Fibroblast of pulmonary artery (primary cell): ENCODE measurements around the gene ACSL6.
A peak's percentile ranks its signal among the peaks of the same experiment; 100 is the strongest.

Source experiments
- DNase-seq: peaks from one replicate; pipeline ENCODE4 v3.0.0-alpha.2; 2010; ENCODE audit warnings: low read depth
- H3K4me3 ChIP-seq: replicated peaks from 2 replicates; pipeline ENCODE4 v1.5.1; 2011; ENCODE audit warnings: low read depth, mild to moderate bottlenecking, control low read depth, low read length, moderate library complexity
- TF ChIP-seq, protein P1 (sequence below): IDR thresholded peaks from 2 replicates; pipeline ENCODE4 v1.5.1; 2011; ENCODE audit warnings: mild to moderate bottlenecking, control low read depth, low read length, inconsistent platforms; ENCODE audit errors: missing control alignments

Gene ACSL6

DNA sequence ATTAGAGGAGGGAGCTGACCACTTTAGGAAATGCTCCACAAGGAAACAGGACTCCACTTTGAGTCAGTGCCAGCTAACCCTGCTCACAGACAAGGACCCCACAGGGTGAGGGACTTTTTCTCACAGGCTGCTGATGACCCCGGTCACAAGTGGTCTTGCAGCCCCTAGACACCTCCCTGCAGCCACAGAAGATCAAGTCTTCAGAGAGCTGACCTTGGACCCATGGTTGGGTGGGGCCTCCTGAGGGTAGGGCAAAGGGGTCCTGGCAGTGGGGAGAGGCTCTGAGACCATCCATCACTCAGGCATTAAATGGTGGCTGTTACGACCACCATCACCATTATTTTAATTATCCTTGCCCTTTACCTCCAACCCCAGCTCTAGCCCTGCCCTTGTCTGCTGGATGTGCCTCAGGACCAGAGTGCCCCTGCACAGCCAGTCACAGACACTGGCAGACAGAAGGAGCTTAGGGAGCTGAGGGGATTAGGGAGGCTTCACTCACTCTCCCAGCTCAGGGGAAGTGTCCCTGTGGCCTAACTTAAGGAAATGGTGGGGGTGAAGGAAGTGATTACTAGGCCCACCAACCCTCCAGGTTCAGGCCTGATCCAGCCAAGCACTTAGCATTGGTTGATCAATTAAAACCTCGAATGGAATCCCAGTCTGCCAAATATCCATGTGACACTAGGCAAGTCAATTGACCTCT, 1.6 kb downstream of the ACSL6 start:
- DNase-seq = no peak
- TF ChIP-seq, protein P1, sequence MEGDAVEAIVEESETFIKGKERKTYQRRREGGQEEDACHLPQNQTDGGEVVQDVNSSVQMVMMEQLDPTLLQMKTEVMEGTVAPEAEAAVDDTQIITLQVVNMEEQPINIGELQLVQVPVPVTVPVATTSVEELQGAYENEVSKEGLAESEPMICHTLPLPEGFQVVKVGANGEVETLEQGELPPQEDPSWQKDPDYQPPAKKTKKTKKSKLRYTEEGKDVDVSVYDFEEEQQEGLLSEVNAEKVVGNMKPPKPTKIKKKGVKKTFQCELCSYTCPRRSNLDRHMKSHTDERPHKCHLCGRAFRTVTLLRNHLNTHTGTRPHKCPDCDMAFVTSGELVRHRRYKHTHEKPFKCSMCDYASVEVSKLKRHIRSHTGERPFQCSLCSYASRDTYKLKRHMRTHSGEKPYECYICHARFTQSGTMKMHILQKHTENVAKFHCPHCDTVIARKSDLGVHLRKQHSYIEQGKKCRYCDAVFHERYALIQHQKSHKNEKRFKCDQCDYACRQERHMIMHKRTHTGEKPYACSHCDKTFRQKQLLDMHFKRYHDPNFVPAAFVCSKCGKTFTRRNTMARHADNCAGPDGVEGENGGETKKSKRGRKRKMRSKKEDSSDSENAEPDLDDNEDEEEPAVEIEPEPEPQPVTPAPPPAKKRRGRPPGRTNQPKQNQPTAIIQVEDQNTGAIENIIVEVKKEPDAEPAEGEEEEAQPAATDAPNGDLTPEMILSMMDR = no peak
- no peak overlapping the region for H3K4me3 ChIP-seq

DNA sequence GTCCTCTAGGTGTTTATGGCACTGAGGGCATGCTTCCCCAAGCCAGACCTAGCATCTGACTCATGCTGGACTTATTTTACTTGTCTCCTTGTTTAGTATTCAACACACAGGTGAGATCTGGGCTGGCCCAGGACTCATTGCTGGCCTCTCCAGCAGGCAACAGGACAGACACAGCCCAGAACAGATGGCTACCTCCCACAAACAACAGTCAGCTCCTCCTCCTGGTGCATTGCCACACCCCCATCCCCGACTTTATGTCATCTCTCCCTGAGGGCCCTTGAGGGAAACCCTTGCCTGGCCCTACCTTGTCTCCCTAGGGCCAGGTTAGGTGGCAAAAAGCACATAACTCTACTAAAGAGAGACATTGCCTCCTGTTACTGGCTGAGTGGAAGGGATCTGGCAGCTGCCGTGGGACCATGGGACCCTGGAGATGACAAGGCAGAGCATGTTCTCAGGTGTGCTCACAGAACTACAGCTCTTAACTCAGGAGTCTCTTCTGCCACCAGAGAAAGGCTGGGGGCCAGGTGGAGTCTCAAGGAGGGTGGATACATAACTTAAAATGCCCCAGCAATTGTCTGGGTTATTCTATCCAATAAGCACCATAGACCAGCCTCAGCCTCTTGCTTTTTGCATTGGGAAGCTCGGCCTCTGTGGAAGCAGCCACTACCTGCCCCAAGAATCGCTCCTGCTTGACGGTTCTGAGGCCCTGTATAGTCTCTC, 2.3 kb downstream of the ACSL6 start:
- DNase-seq = no peak
- TF ChIP-seq, protein P1 = no peak
- H3K4me3 ChIP-seq = no peak overlapping the region

DNA sequence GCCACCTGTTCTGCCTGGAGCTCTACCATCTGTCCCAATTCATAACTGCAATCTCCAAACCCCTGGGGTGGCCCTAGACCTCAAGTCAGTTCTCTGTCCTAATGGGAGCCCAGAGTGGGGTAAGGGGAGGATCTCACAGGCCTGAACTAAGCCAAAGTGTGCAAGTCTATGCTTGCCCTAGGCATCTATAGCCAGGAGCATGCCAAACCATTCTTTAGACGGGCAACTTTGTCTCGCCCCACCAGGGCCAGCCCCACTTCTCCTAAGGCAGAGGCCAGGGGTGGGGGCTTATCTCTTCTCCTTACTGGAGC, 3.3 kb downstream of the ACSL6 start:
- TF ChIP-seq, protein P1 = no peak
- H3K4me3 ChIP-seq = no peak overlapping the region
- DNase-seq = no peak

DNA sequence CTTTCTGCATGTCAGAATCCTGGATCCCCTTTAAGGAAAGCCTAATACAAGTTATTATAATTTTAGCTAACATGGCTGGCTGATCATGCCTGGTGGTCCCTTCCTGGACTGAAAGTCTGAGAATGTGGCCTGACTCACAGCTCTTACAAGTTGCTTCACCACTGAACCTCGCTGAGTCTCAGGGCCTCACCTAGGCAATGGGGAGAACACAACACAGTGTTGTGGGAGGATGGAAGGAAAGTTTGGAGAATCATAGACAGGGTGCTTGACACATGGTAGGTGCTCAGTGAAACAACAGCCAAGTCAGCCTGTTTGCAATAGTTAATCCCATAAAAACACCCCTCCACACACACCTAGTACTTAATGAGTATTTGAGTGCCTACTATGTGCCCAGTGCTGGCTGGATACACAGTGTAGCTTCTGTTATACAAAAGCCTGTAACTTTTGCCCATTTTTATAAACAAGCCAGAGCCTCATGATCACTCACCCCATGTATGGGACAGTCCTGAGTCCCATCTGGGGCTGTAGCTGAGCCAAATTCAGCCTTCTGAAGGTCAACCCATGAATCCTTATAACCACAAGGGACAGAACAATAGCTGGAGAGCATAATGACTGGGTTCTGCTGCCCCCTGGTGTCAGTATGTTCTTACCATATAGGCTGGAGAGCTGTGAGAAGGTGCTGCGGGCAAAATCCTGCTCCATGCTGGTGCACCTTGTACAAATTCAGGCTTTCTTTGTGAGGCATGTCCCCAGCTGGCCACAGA, 3.9 kb downstream of the ACSL6 start:
- no peak overlapping the region for H3K4me3 ChIP-seq
- TF ChIP-seq, protein P1 = peak; percentile 79
- DNase-seq = peak; percentile 89

DNA sequence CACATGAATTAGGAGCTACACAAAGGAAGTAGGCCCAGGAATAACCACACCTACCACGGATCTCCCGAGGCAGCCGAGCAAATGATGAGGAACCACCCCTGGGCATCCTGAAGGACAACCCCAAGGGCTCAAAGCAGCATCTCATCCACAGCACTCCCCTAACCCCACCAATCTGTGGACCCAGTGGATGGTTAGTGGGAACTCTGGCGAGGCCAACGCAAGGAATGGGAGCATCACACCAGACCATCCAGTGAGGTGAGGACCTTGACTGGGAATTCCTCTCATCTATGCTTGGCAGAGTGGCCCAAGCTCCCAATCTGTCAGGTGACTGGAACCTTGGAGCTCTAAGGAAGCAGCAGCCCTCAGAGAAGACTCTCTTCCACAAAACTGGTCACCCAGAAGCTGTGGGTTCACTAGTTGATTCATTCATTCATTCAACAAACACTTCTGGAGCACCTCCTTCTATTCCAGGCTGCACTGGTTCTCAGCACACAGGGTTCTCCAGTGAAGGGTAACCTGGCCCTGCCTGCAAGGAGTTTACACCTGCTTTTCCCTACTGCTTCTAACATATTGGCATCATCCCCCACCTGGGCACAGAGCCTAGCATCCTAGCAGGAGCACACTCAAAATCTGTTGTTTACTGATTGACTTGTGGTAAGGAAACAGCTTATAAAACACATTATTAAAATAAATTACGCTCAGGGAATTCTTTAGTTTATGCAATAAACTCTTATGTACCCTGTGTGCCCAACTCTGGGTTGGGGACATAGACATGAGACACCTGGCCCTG, 4.9 kb downstream of the ACSL6 start:
- DNase-seq = no peak
- TF ChIP-seq, protein P1 = no peak
- H3K4me3 ChIP-seq = no peak overlapping the region

DNA sequence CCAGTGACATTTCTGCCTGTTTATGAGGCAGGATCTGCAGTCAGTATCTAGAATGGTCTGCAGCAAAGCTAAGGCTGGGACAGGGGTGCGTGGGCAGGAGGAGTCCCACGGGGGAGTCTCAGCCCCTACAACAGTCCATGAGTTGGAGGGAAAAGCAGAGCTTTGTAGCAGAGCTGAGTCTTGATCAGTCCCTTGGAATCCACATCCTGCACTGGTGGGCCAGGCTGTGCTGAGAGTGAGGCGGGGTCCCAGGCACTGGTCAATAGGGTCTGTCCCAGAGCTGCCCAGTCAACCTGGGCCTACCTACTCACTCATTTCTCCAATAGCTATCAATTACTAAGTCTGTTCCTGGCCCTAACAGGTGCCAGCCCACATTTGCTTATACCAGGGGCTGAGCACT, 5.9 kb downstream of the ACSL6 start:
- no peak for DNase-seq
- TF ChIP-seq, protein P1 = no peak
- H3K4me3 ChIP-seq = no peak overlapping the region
